Peyer's patch (tissue), 4 donors: ENCODE measurements around the gene NEDD9. TPM values are rescaled to one million over a fixed set of nuclear protein-coding genes. Genes with fewer than 3 reads are reported as not detected.

Experiments
- DNase-seq, 3 donors: peaks; one replicate each; pipeline ENCODE4 v3.0.0-alpha.2; 2017 to 2019
- H3K27ac ChIP-seq, 4 donors: fragments of 200-600 bp; sonication (generic); one replicate each; pipeline ENCODE4 v1.5.1; 2016 to 2019
- H3K27me3 ChIP-seq, 2 donors: fragments of 200-600 bp; sonication (generic); one replicate each; pipeline ENCODE4 v1.5.1; 2019
- H3K36me3 ChIP-seq, 3 donors: fragments of 200-600 bp; sonication (generic); one replicate each; pipeline ENCODE4 v1.5.1; 2016 to 2019
- H3K4me1 ChIP-seq, 4 donors: fragments of 200-600 bp; sonication (generic); one replicate each; pipeline ENCODE4 v1.5.1; 2016 to 2019
- H3K4me3 ChIP-seq, 4 donors: fragments of 200-600 bp; sonication (generic); 1 replicate in 3 of 4; 2 replicates in 1 of 4; pipeline ENCODE4 v1.5.1; 2016 to 2019; ENCODE audit warnings: mild to moderate bottlenecking in 1 of 4
- H3K9me3 ChIP-seq, 4 donors: fragments of 200-600 bp; sonication (generic); one replicate each; pipeline ENCODE4 v1.5.1; 2016 to 2019; ENCODE audit warnings: mild to moderate bottlenecking in 1 of 4
- CTCF ChIP-seq, 6 experiments: fragments of 450-650 bp in 4 of 6; fragments of 200-600 bp in 2 of 6; sonication (generic) in 1 of 6; IDR thresholded peaks; one replicate each; pipeline ENCODE4 v1.5.1; 2017 to 2019; ENCODE audit warnings: antibody characterized with exemption in 6 of 6, mild to moderate bottlenecking in 3 of 6, moderate library complexity in 1 of 6
- POLR2A ChIP-seq, 2 donors: fragments of 450-650 bp; IDR thresholded peaks; one replicate each; pipeline ENCODE4 v1.5.1; 2017; ENCODE audit warnings: antibody characterized with exemption in 2 of 2, mild to moderate bottlenecking in 2 of 2, moderate library complexity in 2 of 2
- total RNA-seq, 4 donors: library from RNA; depleted of rRNA; stranded (reverse); fragments of >200 nt; gene quantifications; one replicate each; pipeline ENCODE4 v1.1.0, GENCODE V29; 2016

NEDD9 gene
- total RNA-seq, 4 donors from 2014 or later: 63.9 to 97.0 (median 87.5) TPM

- peak overlapping the region in 2 of 4 donors; percentile 27 to 30 for H3K4me3 ChIP-seq
- peak overlapping the region in 3 of 4 donors; percentile 61 to 92 (median 82) for H3K27ac ChIP-seq
- peaks cover 0 to 46% (median 16%) of the 10 kb centered on the region in 4 donors for H3K4me1 ChIP-seq
- no peaks in the 10 kb centered on the region for H3K9me3 ChIP-seq
- peak in 1 of 2 donors; percentile 38 for TF ChIP-seq POLR2A (IDR thresholded peaks at IDR 0.05)
- no peak for TF ChIP-seq CTCF (IDR thresholded peaks at IDR 0.05)
- H3K27me3 ChIP-seq: no peaks in the 10 kb centered on the region
- H3K36me3 ChIP-seq: no peaks in the 10 kb centered on the region
- peak in 1 of 3 donors; percentile 69 for DNase-seq
These were observed 40.2 kb upstream of the NEDD9 start for GRCh38 chr6:11272491-11273192.

GRCh38 chr6:11271228-11272020 lies 39.0 kb upstream of the NEDD9 start:
- H3K4me1 ChIP-seq: peaks cover 0 to 34% (median 11%) of the 10 kb centered on the region in 4 donors
- no peaks in the 10 kb centered on the region for H3K27me3 ChIP-seq
- no peaks in the 10 kb centered on the region for H3K9me3 ChIP-seq
- no peaks in the 10 kb centered on the region for H3K36me3 ChIP-seq
- H3K27ac ChIP-seq: peak overlapping the region in 3 of 4 donors; percentile 62 to 92 (median 82)
- no peak for DNase-seq
- H3K4me3 ChIP-seq: peak overlapping the region in 1 of 4 donors; percentile 27
- TF ChIP-seq POLR2A (IDR thresholded peaks at IDR 0.05) (no peak), CTCF (IDR thresholded peaks at IDR 0.05) (no peak)

GRCh38 chr6:11270030-11271027 lies 37.9 kb upstream of the NEDD9 start:
- no peaks in the 10 kb centered on the region for H3K27me3 ChIP-seq
- TF ChIP-seq POLR2A (IDR thresholded peaks at IDR 0.05) (peak; percentile 62 to 83), CTCF (IDR thresholded peaks at IDR 0.05) (no peak)
- no peaks in the 10 kb centered on the region for H3K9me3 ChIP-seq
- H3K27ac ChIP-seq: peak overlapping the region in 3 of 4 donors; percentile 62 to 92 (median 82)
- peaks cover 0 to 26% (median 6%) of the 10 kb centered on the region in 4 donors for H3K4me1 ChIP-seq
- DNase-seq: peak in 2 of 3 donors; percentile 66 to 86
- peak overlapping the region in 1 of 4 donors; percentile 13 for H3K4me3 ChIP-seq
- H3K36me3 ChIP-seq: no peaks in the 10 kb centered on the region

GRCh38 chr6:11268978-11269377 lies 36.5 kb upstream of the NEDD9 start:
- DNase-seq: no peak
- Histone ChIP-seq H3K27me3 (no peaks in the 10 kb centered on the region), H3K27ac (peak overlapping the region in 2 of 4 donors; percentile 76 to 82), H3K36me3 (no peaks in the 10 kb centered on the region), H3K4me1 (peaks cover 0 to 16% (median 3%) of the 10 kb centered on the region in 4 donors), H3K9me3 (no peaks in the 10 kb centered on the region), H3K4me3 (no peak overlapping the region)
- no peak for TF ChIP-seq POLR2A (IDR thresholded peaks at IDR 0.05)
- TF ChIP-seq CTCF (IDR thresholded peaks at IDR 0.05): no peak

GRCh38 chr6:11266926-11267325 lies 34.5 kb upstream of the NEDD9 start:
- H3K4me1 ChIP-seq: peaks cover 0 to 27% (median 3%) of the 10 kb centered on the region in 4 donors
- H3K27ac ChIP-seq: peak overlapping the region in 1 of 4 donors; percentile 44
- TF ChIP-seq CTCF (IDR thresholded peaks at IDR 0.05) (no peak), POLR2A (IDR thresholded peaks at IDR 0.05) (no peak)
- H3K27me3 ChIP-seq: no peaks in the 10 kb centered on the region
- no peaks in the 10 kb centered on the region for H3K9me3 ChIP-seq
- H3K36me3 ChIP-seq: no peaks in the 10 kb centered on the region
- no peak for DNase-seq
- H3K4me3 ChIP-seq: no peak overlapping the region
